CD4-positive, alpha-beta memory T cell (primary cell): ENCODE results near the gene CRYBB3. TPM values are rescaled to one million over a fixed set of nuclear protein-coding genes. Genes with fewer than 3 reads are reported as not detected.

Experiments used
- CTCF ChIA-PET: fragments of 350-600 bp; sonication (Branson Sonifier 250); formaldehyde crosslinking; loops from one replicate; lab custom pipeline; 2021; ENCODE audit warnings: inconsistent platforms; ENCODE audit not compliant: partially characterized antibody; lab: Charles Lee
- POLR2A ChIA-PET: fragments of 350-600 bp; sonication (Branson Sonifier 250); formaldehyde crosslinking; loops from one replicate; lab custom pipeline; 2021; ENCODE audit not compliant: partially characterized antibody; lab: Charles Lee
- DNase-seq, 5 donors: peaks; one replicate each; pipeline versions ENCODE4 v3.0.0 to v3.0.0-alpha.2; 2020 to 2022; ENCODE audit warnings: mixed read lengths in 1 of 5
- H3K27ac ChIP-seq: one replicate; pipeline ENCODE4 v1.7.0; 2013; ENCODE audit warnings: low read depth, low read length
- H3K27me3 ChIP-seq: 2 replicates; pipeline ENCODE4 v1.7.0; 2013; ENCODE audit warnings: mild to moderate bottlenecking, low read length, moderate library complexity; ENCODE audit not compliant: insufficient read depth
- H3K36me3 ChIP-seq: 2 replicates; pipeline ENCODE4 v1.7.0; 2013; ENCODE audit warnings: mild to moderate bottlenecking, low read length, moderate library complexity; ENCODE audit not compliant: insufficient read depth
- H3K4me1 ChIP-seq: 2 replicates; pipeline ENCODE4 v1.7.0; 2013; ENCODE audit warnings: mild to moderate bottlenecking, low read length, moderate library complexity; ENCODE audit not compliant: insufficient read depth
- H3K4me3 ChIP-seq, 2 donors: one replicate each; pipeline ENCODE4 v1.7.0; 2013; ENCODE audit warnings: low read length in 2 of 2, mild to moderate bottlenecking in 1 of 2
- H3K9me3 ChIP-seq, 2 donors: one replicate each; pipeline ENCODE4 v1.7.0; 2013; ENCODE audit warnings: low read length in 2 of 2, control low read depth in 1 of 2; ENCODE audit not compliant: control insufficient read depth in 1 of 2
- H3K27ac Mint-ChIP-seq, 7 donors: one replicate each; pipeline ENCODE4 v1.8.0; 2020 to 2021; ENCODE audit warnings: mixed read lengths in 7 of 7, mild to moderate bottlenecking in 6 of 7, inconsistent platforms in 3 of 7, moderate library complexity in 3 of 7
- H3K27me3 Mint-ChIP-seq, 2 donors: one replicate each; pipeline ENCODE4 v1.8.0; 2020 to 2021; ENCODE audit warnings: mixed read lengths in 2 of 2
- H3K36me3 Mint-ChIP-seq, 2 donors: one replicate each; pipeline ENCODE4 v1.8.0; 2020 to 2021; ENCODE audit warnings: mixed read lengths in 2 of 2, inconsistent platforms in 1 of 2, mild to moderate bottlenecking in 1 of 2
- H3K4me1 Mint-ChIP-seq, 4 donors: one replicate each; pipeline ENCODE4 v1.8.0; 2020 to 2021; ENCODE audit warnings: mixed read lengths in 4 of 4, mild to moderate bottlenecking in 1 of 4
- H3K4me3 Mint-ChIP-seq, 8 donors: one replicate each; pipeline ENCODE4 v1.8.0; 2020 to 2021; ENCODE audit warnings: mixed read lengths in 8 of 8, mild to moderate bottlenecking in 7 of 8, moderate library complexity in 6 of 8, inconsistent platforms in 3 of 8
- H3K9me3 Mint-ChIP-seq, 8 donors: one replicate each; pipeline ENCODE4 v1.8.0; 2020 to 2021; ENCODE audit warnings: mixed read lengths in 8 of 8, mild to moderate bottlenecking in 5 of 8, inconsistent platforms in 3 of 8, moderate library complexity in 1 of 8
- intact Hi-C: fragments of 100-400 bp; cut with micrococcal nuclease; formaldehyde crosslinking; loops from one replicate; pipeline ENCODE4 v1.15.1; 2023
- polyA plus RNA-seq, 2 donors: library from polyadenylated mRNA; unstranded; fragments of 300-500 nt; fragmentation: Illumina TruSeq; gene quantifications; one replicate each; pipeline ENCODE4 v1.2.3, GENCODE V29; 2021
- total RNA-seq, 2 experiments: library from RNA; stranded (reverse); gene quantifications; one replicate each; pipeline ENCODE4 v1.2.3, GENCODE V29; 2021

The CRYBB3 gene
- total and polyA plus RNA-seq, 4 experiments from 2014 or later = not detected

DNA sequence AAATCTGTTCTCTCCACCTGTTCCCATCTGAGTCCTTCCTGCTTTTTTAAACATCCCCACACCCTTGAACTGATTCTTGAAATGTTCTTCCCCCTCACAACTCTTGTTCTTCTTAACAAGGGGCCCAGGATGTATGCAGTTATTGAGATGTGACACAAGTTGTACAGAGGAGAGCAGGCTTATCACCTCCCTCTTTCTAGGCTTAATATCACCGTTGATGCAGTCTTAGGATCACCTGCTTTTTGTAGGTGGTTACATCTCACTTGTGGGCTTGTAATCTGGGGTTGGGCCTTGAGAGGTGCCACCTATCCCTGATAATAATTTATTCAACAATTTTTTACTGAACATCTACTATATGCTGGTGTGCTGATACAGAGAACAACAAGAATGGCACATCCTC, 6.2 kb downstream of the CRYBB3 start:
- H3K9me3 ChIP-seq = no peaks in the 10 kb centered on the region
- no peak overlapping the region for H3K27ac Mint-ChIP-seq
- H3K36me3 Mint-ChIP-seq = no peaks in the 10 kb centered on the region
- no peaks in the 10 kb centered on the region for H3K4me1 ChIP-seq
- CTCF ChIA-PET = no interaction called here
- no peak overlapping the region for H3K27ac ChIP-seq
- peaks cover 0 to 2% (median 0%) of the 10 kb centered on the region in 8 donors for H3K9me3 Mint-ChIP-seq
- H3K27me3 Mint-ChIP-seq = peaks cover 2% of the 10 kb centered on the region in 2 donors
- no peak for DNase-seq
- no peaks in the 10 kb centered on the region for H3K36me3 ChIP-seq
- POLR2A ChIA-PET = no interaction called here
- H3K27me3 ChIP-seq = no peaks in the 10 kb centered on the region
- H3K4me3 Mint-ChIP-seq = no peak overlapping the region
- H3K4me3 ChIP-seq = no peak overlapping the region
- H3K4me1 Mint-ChIP-seq = peaks cover 0 to 1% (median under 1%) of the 10 kb centered on the region in 4 donors
- intact Hi-C loops = loop anchor here (10.0 kb wide), 1 partner anchor 141 kb away; no protein-coding TSS in a partner anchor

DNA sequence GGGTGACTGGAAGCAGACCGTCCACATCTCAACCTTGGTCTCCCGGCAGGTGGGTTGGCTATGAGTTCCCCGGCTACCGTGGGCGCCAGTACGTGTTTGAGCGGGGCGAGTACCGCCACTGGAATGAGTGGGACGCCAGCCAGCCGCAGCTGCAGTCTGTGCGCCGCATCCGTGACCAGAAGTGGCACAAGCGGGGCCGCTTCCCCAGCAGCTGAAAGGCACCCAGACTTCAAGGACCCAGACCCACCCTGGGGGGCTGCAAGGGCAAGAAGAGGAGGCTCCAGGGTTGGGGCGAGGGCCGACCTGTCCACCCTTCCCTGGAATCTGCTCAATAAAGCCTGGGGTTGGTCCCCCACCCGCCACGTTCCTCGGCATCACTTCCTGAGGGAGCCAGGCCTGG, 7.3 kb downstream of the CRYBB3 start:
- H3K27me3 ChIP-seq = no peaks in the 10 kb centered on the region
- H3K36me3 ChIP-seq = no peaks in the 10 kb centered on the region
- no peak overlapping the region for H3K27ac ChIP-seq
- H3K4me3 ChIP-seq = no peak overlapping the region
- Mint-ChIP-seq H3K4me1 (peaks cover 0 to 1% (median under 1%) of the 10 kb centered on the region in 4 donors), H3K27ac (no peak overlapping the region), H3K9me3 (peaks cover 0 to 2% (median 0%) of the 10 kb centered on the region in 8 donors), H3K27me3 (peaks cover 2 to 7% of the 10 kb centered on the region in 2 donors), H3K4me3 (no peak overlapping the region), H3K36me3 (no peaks in the 10 kb centered on the region)
- POLR2A ChIA-PET = no interaction called here
- no peaks in the 10 kb centered on the region for H3K9me3 ChIP-seq
- DNase-seq = no peak
- CTCF ChIA-PET = no interaction called here
- intact Hi-C loops = loop anchor here (10.0 kb wide), 1 partner anchor 142 kb away; no protein-coding TSS in a partner anchor
- H3K4me1 ChIP-seq = no peaks in the 10 kb centered on the region

DNA sequence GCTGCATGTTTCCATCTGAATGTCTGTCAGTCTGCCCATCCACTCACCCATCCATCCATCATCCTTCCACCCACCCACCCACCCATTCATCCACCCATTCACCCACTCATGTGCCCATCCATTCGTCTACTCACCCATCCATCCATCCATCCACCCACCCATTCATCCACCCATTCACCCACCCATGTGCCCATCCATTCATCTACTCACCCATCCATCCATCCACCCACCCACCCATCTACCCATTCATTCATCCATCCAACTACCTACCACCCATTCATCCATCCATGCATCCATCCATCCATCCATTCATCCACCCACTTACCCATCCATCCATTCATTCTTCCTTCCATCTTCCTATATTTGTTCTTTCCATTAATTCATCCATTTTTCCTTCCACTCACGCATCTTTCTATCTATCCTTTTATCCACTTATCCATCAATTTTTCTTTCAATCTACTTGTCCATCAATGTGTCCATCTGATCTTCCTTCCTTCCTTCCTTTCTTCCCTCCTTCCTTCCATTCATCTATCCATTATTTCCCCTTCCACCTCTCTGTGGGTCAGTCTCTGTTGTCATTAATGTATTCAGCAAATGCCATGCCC, 8.0 kb downstream of the CRYBB3 start:
- no peaks in the 10 kb centered on the region for H3K4me1 ChIP-seq
- no peaks in the 10 kb centered on the region for H3K9me3 ChIP-seq
- no peaks in the 10 kb centered on the region for H3K27me3 ChIP-seq
- H3K4me1 Mint-ChIP-seq = no peaks in the 10 kb centered on the region
- no peaks in the 10 kb centered on the region for H3K36me3 Mint-ChIP-seq
- no peaks in the 10 kb centered on the region for H3K36me3 ChIP-seq
- intact Hi-C loops = loop anchor here (10.0 kb wide), 1 partner anchor 143 kb away; no protein-coding TSS in a partner anchor
- no peak overlapping the region for H3K27ac ChIP-seq
- no peak overlapping the region for H3K27ac Mint-ChIP-seq
- peaks cover 0 to 3% (median 0%) of the 10 kb centered on the region in 8 donors for H3K9me3 Mint-ChIP-seq
- peaks cover 2 to 7% of the 10 kb centered on the region in 2 donors for H3K27me3 Mint-ChIP-seq
- H3K4me3 ChIP-seq = no peak overlapping the region
- CTCF ChIA-PET = no interaction called here
- DNase-seq = no peak
- POLR2A ChIA-PET = interaction anchor here (0.5 kb wide), 1 partner anchor 150 kb away, joined by 3 read pairs; no protein-coding TSS in a partner anchor
- H3K4me3 Mint-ChIP-seq = no peak overlapping the region

DNA sequence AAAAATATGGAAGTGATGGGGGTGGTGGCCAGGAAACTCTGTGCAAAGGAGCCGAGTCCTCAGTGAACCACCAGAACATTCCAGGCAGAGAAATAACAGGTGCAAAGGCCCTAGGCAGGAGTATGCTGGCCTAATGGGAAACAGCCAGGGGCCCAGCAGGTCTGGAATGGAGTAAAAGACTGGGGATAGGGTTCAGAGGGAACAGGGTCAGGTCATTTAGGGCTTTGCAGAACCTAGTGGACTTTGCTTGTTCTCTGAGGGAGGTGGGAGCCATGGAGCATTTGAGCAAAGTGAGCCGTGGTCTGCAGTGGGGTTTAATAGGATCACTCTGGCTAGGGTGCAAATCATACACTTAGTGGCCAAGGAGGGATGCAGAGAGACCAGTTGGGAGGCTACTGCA, 8.7 kb downstream of the CRYBB3 start:
- intact Hi-C loops = loop anchor here (10.0 kb wide), 1 partner anchor 144 kb away; no protein-coding TSS in a partner anchor

DNA sequence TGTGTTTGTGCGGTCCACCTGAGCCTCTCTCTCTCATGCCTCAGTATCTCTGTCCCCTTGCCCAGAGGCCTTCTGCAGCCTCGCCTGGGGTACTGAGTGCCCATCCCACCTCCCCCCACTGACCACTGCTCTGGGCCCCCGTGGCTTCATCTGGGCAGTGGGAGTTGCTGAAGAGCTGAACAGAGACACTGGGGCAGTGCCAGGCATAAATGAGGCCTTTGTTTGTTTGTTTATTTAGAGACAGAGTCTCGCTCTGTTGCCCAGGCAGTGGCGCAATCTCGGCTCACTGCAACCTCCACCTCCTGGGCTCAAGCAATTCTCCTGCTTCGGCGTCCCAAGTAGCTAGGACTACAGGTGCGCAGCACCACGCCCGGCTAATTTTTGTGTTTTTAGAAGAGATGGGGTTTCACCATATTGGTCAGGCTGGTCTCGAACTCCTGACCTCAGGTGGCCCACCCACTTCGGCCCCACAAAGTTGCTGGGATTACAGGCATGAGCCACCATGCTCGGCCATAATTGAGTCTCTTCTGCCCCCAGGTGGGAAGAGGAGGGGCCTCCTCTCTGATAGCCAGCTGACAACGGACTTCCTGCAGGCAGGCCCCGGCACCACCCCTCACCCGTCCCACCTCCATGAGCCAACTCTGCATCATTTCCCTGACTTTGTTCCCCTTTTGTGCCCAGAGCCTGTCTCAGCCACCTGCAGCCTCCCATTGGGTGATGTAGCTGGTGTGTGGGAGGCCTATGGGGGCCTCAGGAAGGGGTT, 9.3 kb downstream of the CRYBB3 start:
- Histone ChIP-seq H3K27ac (no peak overlapping the region), H3K9me3 (no peaks in the 10 kb centered on the region), H3K36me3 (no peaks in the 10 kb centered on the region), H3K4me3 (no peak overlapping the region), H3K27me3 (no peaks in the 10 kb centered on the region), H3K4me1 (no peaks in the 10 kb centered on the region)
- intact Hi-C loops = loop anchor here (10.0 kb wide), 1 partner anchor 144 kb away; no protein-coding TSS in a partner anchor
- no peaks in the 10 kb centered on the region for H3K4me1 Mint-ChIP-seq
- DNase-seq = no peak
- no peak overlapping the region for H3K4me3 Mint-ChIP-seq
- peaks cover 7% of the 10 kb centered on the region in 2 donors for H3K27me3 Mint-ChIP-seq
- POLR2A ChIA-PET = no interaction called here
- H3K27ac Mint-ChIP-seq = no peak overlapping the region
- CTCF ChIA-PET = interaction anchor here (1.4 kb wide), 1 partner anchor 9 kb away, joined by 3 read pairs; the partner anchor contains the start of gene CRYBB3
- H3K36me3 Mint-ChIP-seq = no peaks in the 10 kb centered on the region
- H3K9me3 Mint-ChIP-seq = peaks cover 0 to 9% (median 7%) of the 10 kb centered on the region in 8 donors

More for the DNA sequence above, 8.7 kb downstream of the CRYBB3 start:
- peaks cover 0 to 3% (median 3%) of the 10 kb centered on the region in 8 donors for H3K9me3 Mint-ChIP-seq
- Histone ChIP-seq H3K4me3 (no peak overlapping the region), H3K4me1 (no peaks in the 10 kb centered on the region), H3K36me3 (no peaks in the 10 kb centered on the region), H3K27ac (no peak overlapping the region), H3K9me3 (no peaks in the 10 kb centered on the region), H3K27me3 (no peaks in the 10 kb centered on the region)
- POLR2A ChIA-PET = interaction anchor here (0.5 kb wide), 1 partner anchor 151 kb away, joined by 3 read pairs; no protein-coding TSS in a partner anchor
- CTCF ChIA-PET = interaction anchor here (1.4 kb wide), 1 partner anchor 8 kb away, joined by 3 read pairs; the partner anchor contains the start of gene CRYBB3
- H3K36me3 Mint-ChIP-seq = no peaks in the 10 kb centered on the region
- H3K4me1 Mint-ChIP-seq = no peaks in the 10 kb centered on the region
- DNase-seq = no peak
- H3K27ac Mint-ChIP-seq = no peak overlapping the region
- H3K27me3 Mint-ChIP-seq = peaks cover 2 to 7% of the 10 kb centered on the region in 2 donors
- no peak overlapping the region for H3K4me3 Mint-ChIP-seq

DNA sequence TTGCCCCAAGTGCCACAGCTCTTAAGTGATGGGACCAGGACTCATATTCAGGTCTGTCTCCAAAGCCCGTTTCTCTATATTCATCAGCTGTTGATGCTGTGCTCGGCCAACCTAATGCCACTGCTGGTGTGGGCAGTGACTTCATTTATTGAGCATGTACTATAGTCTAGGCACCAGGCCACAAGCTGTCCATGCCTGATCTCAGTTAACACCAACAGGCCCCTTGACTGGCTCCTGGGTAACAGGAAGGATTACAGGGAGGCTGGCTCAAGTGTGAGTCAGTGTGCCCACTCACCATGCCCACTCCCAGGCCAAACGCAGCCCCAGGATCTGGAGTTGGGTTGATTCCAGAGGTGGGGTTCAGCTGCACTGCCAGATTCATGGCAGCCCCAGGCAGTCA, 11.1 kb downstream of the CRYBB3 start:
- ChIA-PET POLR2A (no interaction called here), CTCF (no interaction called here)
- no peak overlapping the region for H3K4me3 ChIP-seq
- no peak overlapping the region for H3K4me3 Mint-ChIP-seq
- peaks cover 7% of the 10 kb centered on the region in 2 donors for H3K27me3 Mint-ChIP-seq
- H3K27me3 ChIP-seq = no peaks in the 10 kb centered on the region
- intact Hi-C loops = no loop called here
- no peaks in the 10 kb centered on the region for H3K36me3 Mint-ChIP-seq
- DNase-seq = no peak
- no peak overlapping the region for H3K27ac Mint-ChIP-seq
- H3K9me3 Mint-ChIP-seq = peaks cover 0 to 11% (median 7%) of the 10 kb centered on the region in 8 donors
- H3K4me1 ChIP-seq = no peaks in the 10 kb centered on the region
- H3K36me3 ChIP-seq = no peaks in the 10 kb centered on the region
- H3K4me1 Mint-ChIP-seq = no peaks in the 10 kb centered on the region
- no peak overlapping the region for H3K27ac ChIP-seq
- no peaks in the 10 kb centered on the region for H3K9me3 ChIP-seq

DNA sequence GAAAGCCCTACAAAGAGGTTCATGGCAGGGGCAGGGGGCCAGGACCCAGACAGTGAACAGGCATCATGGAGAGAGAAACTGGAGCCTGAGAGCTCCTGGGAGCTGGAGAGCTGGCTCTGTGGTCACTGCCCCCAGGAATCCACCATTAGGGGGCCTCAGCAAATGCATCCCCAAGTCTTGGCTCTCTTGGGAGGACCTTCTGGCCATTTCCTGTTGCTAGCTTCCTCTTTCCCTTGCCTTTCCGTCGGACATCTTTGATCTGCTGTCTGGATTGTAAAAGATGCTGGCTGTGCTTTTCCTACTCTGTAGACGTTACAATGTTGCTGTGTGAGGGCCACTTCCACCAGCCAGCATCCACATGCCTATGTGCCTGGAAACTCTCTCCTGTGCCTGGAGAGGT, 12.7 kb downstream of the CRYBB3 start:
- peaks cover 13 to 16% of the 10 kb centered on the region in 2 donors for H3K27me3 Mint-ChIP-seq
- H3K27ac Mint-ChIP-seq = no peak overlapping the region
- intact Hi-C loops = no loop called here
- H3K9me3 ChIP-seq = no peaks in the 10 kb centered on the region
- no peaks in the 10 kb centered on the region for H3K4me1 ChIP-seq
- no peaks in the 10 kb centered on the region for H3K4me1 Mint-ChIP-seq
- ChIA-PET CTCF (interaction anchor here (3.0 kb wide), 1 partner anchor 9 kb away, joined by 15 read pairs; no protein-coding TSS in a partner anchor), POLR2A (no interaction called here)
- no peaks in the 10 kb centered on the region for H3K36me3 ChIP-seq
- no peak overlapping the region for H3K27ac ChIP-seq
- H3K9me3 Mint-ChIP-seq = peaks cover 0 to 11% (median 7%) of the 10 kb centered on the region in 8 donors
- H3K36me3 Mint-ChIP-seq = no peaks in the 10 kb centered on the region
- no peak overlapping the region for H3K4me3 Mint-ChIP-seq
- no peak for DNase-seq
- H3K4me3 ChIP-seq = no peak overlapping the region
- H3K27me3 ChIP-seq = no peaks in the 10 kb centered on the region
